H1 (cell line): ENCODE data around the gene MAPT. TPM values are rescaled to one million over a fixed set of nuclear protein-coding genes. Genes with fewer than 3 reads are reported as not detected.

Experiments used
- CTCF ChIA-PET: fragments of 300-600 bp; sonication (Branson Sonifier 250); formaldehyde crosslinking; loops from one replicate; lab custom pipeline; 2021; ENCODE audit not compliant: partially characterized antibody; lab: Charles Lee
- POLR2A ChIA-PET: fragments of 300-600 bp; sonication (Branson Sonifier 250); formaldehyde crosslinking; loops from one replicate; lab custom pipeline; 2021; ENCODE audit warnings: inconsistent platforms; ENCODE audit not compliant: partially characterized antibody; lab: Charles Lee
- DNase-seq, 2 experiments: peaks; one replicate each; pipeline versions ENCODE4 v3.0.0 to v3.0.0-alpha.2; 2010 to 2022; ENCODE audit warnings: low spot score in 2 of 2, low read depth in 1 of 2, mixed read lengths in 1 of 2
- FAIRE-seq: peaks from 2 replicates; lab custom pipeline; 2011; peaks lifted over from hg19 to GRCh38; lab: Jason Lieb, UNC
- H2AFZ ChIP-seq: 2 replicates; pipeline ENCODE4 v1.8.1; 2012; ENCODE audit warnings: low read length, inconsistent platforms
- H2AK5ac ChIP-seq: 2 replicates; pipeline ENCODE4 v1.6.1; 2013; ENCODE audit warnings: low read depth, low read length
- H2BK120ac ChIP-seq: replicated peaks from 2 replicates; pipeline ENCODE3; 2013; ENCODE audit warnings: low read depth, low read length, inconsistent platforms
- H2BK12ac ChIP-seq: 2 replicates; pipeline ENCODE4 v1.6.1; 2013; ENCODE audit warnings: low read depth, low read length
- H2BK15ac ChIP-seq: 2 replicates; pipeline ENCODE4 v1.6.1; 2013; ENCODE audit warnings: low read length
- H2BK20ac ChIP-seq: 2 replicates; pipeline ENCODE4 v1.6.1; 2013; ENCODE audit warnings: low read length
- H2BK5ac ChIP-seq: 2 replicates; pipeline ENCODE4 v1.6.1; 2013; ENCODE audit warnings: low read depth, low read length
- H3K14ac ChIP-seq: 2 replicates; pipeline ENCODE4 v1.6.1; 2013; ENCODE audit warnings: inconsistent platforms; ENCODE audit not compliant: insufficient read length
- H3K18ac ChIP-seq: 2 replicates; pipeline ENCODE4 v1.6.1; 2013; ENCODE audit warnings: low read length; ENCODE audit errors: extremely low read depth
- H3K23ac ChIP-seq: 2 replicates; pipeline ENCODE4 v1.6.1; 2013; ENCODE audit warnings: inconsistent platforms; ENCODE audit not compliant: insufficient read length
- H3K23me2 ChIP-seq: 2 replicates; pipeline ENCODE4 v1.6.1; 2013; ENCODE audit warnings: low read depth, low read length
- H3K27ac ChIP-seq: 2 replicates; pipeline ENCODE4 v1.6.1; 2011; ENCODE audit warnings: low read depth, low read length, inconsistent platforms
- H3K27me3 ChIP-seq, 4 experiments: replicated peaks in 1 of 4; 1 replicate in 1 of 4; 2 replicates in 3 of 4; pipeline versions ENCODE4 v1.6.1 to v1.8.1; 2011 to 2013; ENCODE audit warnings: low read length in 3 of 4, mild to moderate bottlenecking in 3 of 4, inconsistent platforms in 2 of 4, mixed read lengths in 2 of 4, moderate library complexity in 1 of 4; ENCODE audit not compliant: control insufficient read depth in 3 of 4, insufficient read depth in 3 of 4; ENCODE audit errors: extremely low read depth in 1 of 4
- H3K36me3 ChIP-seq, 4 experiments: 2 replicates each; pipeline versions ENCODE4 v1.6.1 to v1.8.1; 2011 to 2013; ENCODE audit warnings: mild to moderate bottlenecking in 4 of 4, low read length in 3 of 4, moderate library complexity in 2 of 4, control low read depth in 1 of 4, inconsistent platforms in 1 of 4; ENCODE audit not compliant: insufficient read depth in 4 of 4, control insufficient read depth in 2 of 4
- H3K4ac ChIP-seq: replicated peaks from 2 replicates; pipeline ENCODE3; 2013; ENCODE audit warnings: low read length, low read depth, mixed read lengths, inconsistent platforms; ENCODE audit not compliant: insufficient read length
- H3K4me1 ChIP-seq, 4 experiments: replicated peaks in 1 of 4; 1 replicate in 1 of 4; 2 replicates in 3 of 4; pipeline versions ENCODE4 v1.6.1 to v1.8.1; 2011 to 2013; ENCODE audit warnings: low read length in 3 of 4, inconsistent platforms in 2 of 4, mixed read lengths in 1 of 4; ENCODE audit not compliant: insufficient read depth in 4 of 4, control insufficient read depth in 3 of 4
- H3K4me2 ChIP-seq, 2 experiments: 2 replicates each; pipeline versions ENCODE4 v1.6.1 to v1.8.1; 2011 to 2013; ENCODE audit warnings: low read depth in 2 of 2, low read length in 2 of 2, control low read depth in 1 of 2, inconsistent platforms in 1 of 2, mild to moderate bottlenecking in 1 of 2; ENCODE audit not compliant: insufficient read depth in 1 of 2
- H3K4me3 ChIP-seq, 4 experiments: fragments of 200-600, 300-600 bp in 1 of 4; sonication (generic), shearing (Covaris generic), sonication (Bioruptor Twin) in 1 of 4; 2 replicates each; pipeline versions ENCODE4 v1.5.1 to v1.8.1; 2011 to 2016; ENCODE audit warnings: low read length in 4 of 4, low read depth in 3 of 4, control low read depth in 2 of 4, inconsistent platforms in 2 of 4, mild to moderate bottlenecking in 2 of 4, mixed read lengths in 1 of 4, moderate library complexity in 1 of 4; ENCODE audit not compliant: insufficient read depth in 2 of 4; ENCODE audit errors: extremely low read depth in 1 of 4
- H3K56ac ChIP-seq: replicated peaks from 2 replicates; pipeline ENCODE3; 2013; ENCODE audit warnings: low read depth, mild to moderate bottlenecking, mixed read lengths, low read length, inconsistent platforms; ENCODE audit not compliant: insufficient read length
- H3K79me1 ChIP-seq: 2 replicates; pipeline ENCODE4 v1.6.1; 2013; ENCODE audit warnings: low read depth, low read length, control low read depth
- H3K79me2 ChIP-seq, 2 experiments: 2 replicates each; pipeline versions ENCODE4 v1.6.1 to v1.8.1; 2012 to 2013; ENCODE audit warnings: low read length in 2 of 2, mild to moderate bottlenecking in 2 of 2, inconsistent platforms in 1 of 2; ENCODE audit not compliant: insufficient read depth in 2 of 2, control insufficient read depth in 1 of 2
- H3K9ac ChIP-seq, 4 experiments: replicated peaks in 1 of 4; 1 replicate in 1 of 4; 2 replicates in 3 of 4; pipeline versions ENCODE4 v1.6.1 to v1.8.1; 2011 to 2013; ENCODE audit warnings: low read depth in 3 of 4, low read length in 3 of 4, control low read depth in 2 of 4, mild to moderate bottlenecking in 2 of 4, moderate library complexity in 2 of 4, inconsistent platforms in 1 of 4; ENCODE audit errors: extremely low read depth in 1 of 4
- H3K9me3 ChIP-seq, 2 experiments: 2 replicates each; pipeline versions ENCODE4 v1.6.1 to v1.8.1; 2012 to 2013; ENCODE audit warnings: mild to moderate bottlenecking in 2 of 2, moderate library complexity in 2 of 2, control low read depth in 1 of 2, inconsistent platforms in 1 of 2, low read depth in 1 of 2, low read length in 1 of 2, mixed read lengths in 1 of 2; ENCODE audit not compliant: insufficient read depth in 2 of 2
- H4K20me1 ChIP-seq, 2 experiments: replicated peaks in 1 of 2; 2 replicates each; pipeline versions ENCODE3 to v1.8.1; 2011 to 2013; ENCODE audit warnings: inconsistent platforms in 2 of 2, low read length in 2 of 2, mild to moderate bottlenecking in 1 of 2; ENCODE audit not compliant: insufficient read depth in 2 of 2, control insufficient read depth in 1 of 2
- H4K5ac ChIP-seq: 2 replicates; pipeline ENCODE4 v1.6.1; 2013; ENCODE audit warnings: low read length, low read depth, mixed read lengths, inconsistent platforms; ENCODE audit not compliant: insufficient read length
- H4K8ac ChIP-seq: 2 replicates; pipeline ENCODE4 v1.8.0; 2013; ENCODE audit warnings: mild to moderate bottlenecking, moderate library complexity, low read length, inconsistent platforms; ENCODE audit not compliant: insufficient read depth; ENCODE audit errors: extremely low read depth
- H4K91ac ChIP-seq: replicated peaks from 2 replicates; pipeline ENCODE3; 2013; ENCODE audit warnings: low read length, mixed read lengths, inconsistent platforms; ENCODE audit not compliant: insufficient read length
- CREB1 ChIP-seq: IDR thresholded peaks from 2 replicates; pipeline ENCODE4 v1.6.1; 2012; ENCODE audit warnings: inconsistent platforms
- FOSL1 ChIP-seq: IDR thresholded peaks from 2 replicates; pipeline ENCODE4 v1.6.1; 2011; ENCODE audit warnings: mild to moderate bottlenecking, low read depth, low read length, moderate library complexity; ENCODE audit not compliant: insufficient read depth
- JUN ChIP-seq: IDR thresholded peaks from 2 replicates; pipeline ENCODE4 v1.6.1; 2011; ENCODE audit warnings: low read depth, mild to moderate bottlenecking, improper control_type of control experiment, low read length
- WGBS, 2 experiments: shearing (Covaris generic) in 1 of 2; methylation state at CpG; one replicate each; pipeline versions ENCODE4 v1.1.6 to v1.1.7; 2013 to 2015; ENCODE audit warnings: low lambda C conversion rate in 2 of 2, mixed read lengths in 2 of 2, inconsistent platforms in 1 of 2, low coverage in 1 of 2, missing lambda C conversion rate in 1 of 2; ENCODE audit not compliant: insufficient replicate concordance in 2 of 2, insufficient coverage in 1 of 2, insufficient read length in 1 of 2; ENCODE audit errors: extremely low coverage in 1 of 2, missing lambda C conversion rate in 1 of 2; 5-methylcytosine and 5-hydroxymethylcytosine counted together
- polyA plus RNA-seq, 7 experiments: library from polyadenylated mRNA; depleted of rRNA in 3 of 7; stranded (reverse) in 5 of 7; unstranded in 2 of 7; fragments of >200 nt in 5 of 7; fragments of 200-250 nt in 2 of 7; gene quantifications; 1 replicate in 5 of 7; 2 replicates in 1 of 7; 4 replicates in 1 of 7; pipeline versions ENCODE4 v1.2.1 to v1.2.3, GENCODE V29; 2011 to 2013; ENCODE audit warnings: missing spikeins in 2 of 7, mixed read lengths in 2 of 7
- total RNA-seq: library from RNA; stranded (reverse); fragmentation: NEBNext Ultra II Directional; extraction: Animal tissue kit (Norgen Biotek cat#: 25700); gene quantifications from 2 replicates; pipeline ENCODE4 v1.2.1, GENCODE V29; 2021

The MAPT gene
- total and polyA plus RNA-seq, 2 of the 8 experiments (the other 6 are each of a cell fraction or from before 2014, with no cell fraction given) = 0.54 to 1.7 TPM

- ChIA-PET POLR2A (interaction anchor here (1.7 kb wide), 1 partner anchor 13 kb away, joined by 5 read pairs; no protein-coding TSS in a partner anchor), CTCF (interaction anchor here (0.8 to 2.4 kb wide), 4 partner anchors 9 to 35 kb away, joined by 3 to 13 read pairs (median 3); no protein-coding TSS in a partner anchor)
- Histone ChIP-seq H2BK12ac (no peak overlapping the region), H3K18ac (no peak overlapping the region), H3K14ac (no peak overlapping the region), H2AK5ac (no peak overlapping the region; the same call in 1 of the 2 replicates), H4K8ac (peak overlapping the region; percentile 16; the same call in 1 of the 2 replicates), H3K23me2 (no peaks in the 10 kb centered on the region; the same call in 1 of the 2 replicates), H2AFZ (no peak overlapping the region), H4K5ac (no peak overlapping the region), H3K56ac (no peak overlapping the region), H3K4me2 (no peak overlapping the region), H3K79me1 (no peaks in the 10 kb centered on the region), H3K27me3 (no peaks in the 10 kb centered on the region; a peak in 1 of 7 replicates), H4K20me1 (no peaks in the 10 kb centered on the region), H3K4me3 (no peak overlapping the region), H4K91ac (no peak overlapping the region), H3K4ac (no peak overlapping the region), H3K23ac (no peak overlapping the region), H3K27ac (no peak overlapping the region), H2BK120ac (no peak overlapping the region), H3K79me2 (no peaks in the 10 kb centered on the region), H2BK15ac (no peak overlapping the region), H2BK20ac (no peak overlapping the region), H3K9ac (no peak overlapping the region), H3K9me3 (no peaks in the 10 kb centered on the region), H2BK5ac (no peak overlapping the region), H3K36me3 (no peaks in the 10 kb centered on the region), H3K4me1 (no peaks in the 10 kb centered on the region)
- TF ChIP-seq FOSL1 (no peak), CREB1 (no peak), JUN (no peak)
- DNase-seq (no peak), FAIRE-seq (no peak)
- whole genome bisulfite sequencing, 2 experiments = 89% methylated on average over 10 of the region's 10 CpGs; no CpG with 5 or more reads in 1 of the 2 experiments
Observed at GRCh38 chr17:45935710-45936509, 41.6 kb downstream of the MAPT start.
